GM12878 (cell line): Measurements from ENCODE around the gene FSTL4. TPM values are rescaled to one million over a fixed set of nuclear protein-coding genes. Genes with fewer than 3 reads are reported as not detected.

Experiments
- ATAC-seq: fragments of 200-7000 bp; cut with Tn5 transposase; 3 replicates; pipeline ENCODE4 v1.9.1; 2020; ENCODE audit warnings: mild to moderate bottlenecking, moderate library complexity
- BruUV-seq: library from RNA; stranded (reverse); fragments of 400-500 nt; replicated peaks from 2 replicates; lab custom pipeline; 2021; lab: Mats Ljungman, UMichigan
- CTCF ChIA-PET: fragments of 300-600 bp; sonication (Branson Sonifier 250); formaldehyde crosslinking; extraction: SDS; loops from one replicate; lab custom pipeline; 2021; ENCODE audit warnings: inconsistent platforms; lab: Yijun Ruan, JAX
- POLR2A ChIA-PET: fragments of 350-600 bp; formaldehyde crosslinking; extraction: SDS; loops from one replicate; lab custom pipeline; 2021; ENCODE audit warnings: inconsistent platforms; lab: Charles Lee
- RAD21 ChIA-PET: fragments of 300-600 bp; sonication (Branson Sonifier 250); formaldehyde crosslinking; loops from one replicate; lab custom pipeline; 2023; ENCODE audit warnings: antibody characterized with exemption; ENCODE audit not compliant: unreplicated experiment; lab: Charles Lee
- SMC1A ChIA-PET: fragments of 300-600 bp; sonication (Branson Sonifier 250); formaldehyde crosslinking; loops from one replicate; lab custom pipeline; 2023; ENCODE audit not compliant: unreplicated experiment, uncharacterized antibody; lab: Charles Lee
- DNase-seq: peaks from one replicate; pipeline ENCODE4 v3.0.0-alpha.2; 2011; ENCODE audit warnings: low read depth, low spot score
- FAIRE-seq: peaks from 3 replicates; lab custom pipeline; 2011; peaks lifted over from hg19 to GRCh38; lab: Jason Lieb, UNC
- H2AFZ ChIP-seq: 2 replicates; pipeline ENCODE4 v1.6.0; 2011; ENCODE audit warnings: low read depth, low read length, control low read depth; ENCODE audit not compliant: control insufficient read depth
- H3K27ac ChIP-seq: 2 replicates; pipeline ENCODE4 v1.5.1; 2011; ENCODE audit warnings: control low read depth; ENCODE audit not compliant: control insufficient read depth, insufficient read depth
- H3K27me3 ChIP-seq, 2 experiments: replicated peaks in 1 of 2; 2 replicates each; pipeline versions ENCODE4 v1.6.0 to v1.6.1; 2011; ENCODE audit warnings: low read length in 1 of 2; ENCODE audit not compliant: control insufficient read depth in 2 of 2, insufficient read depth in 2 of 2
- H3K36me3 ChIP-seq, 2 experiments: 2 replicates each; pipeline ENCODE4 v1.5.1; 2011; ENCODE audit warnings: low read length in 1 of 2; ENCODE audit not compliant: control insufficient read depth in 2 of 2, insufficient read depth in 2 of 2
- H3K4me1 ChIP-seq: 2 replicates; pipeline ENCODE4 v1.6.1; 2011; ENCODE audit warnings: mild to moderate bottlenecking, low read length, moderate library complexity, mixed read lengths; ENCODE audit not compliant: control insufficient read depth, insufficient read depth
- H3K4me2 ChIP-seq: 2 replicates; pipeline ENCODE4 v1.6.0; 2011; ENCODE audit warnings: control low read depth; ENCODE audit not compliant: control insufficient read depth, insufficient read depth
- H3K4me3 ChIP-seq: fragments of 200-600 bp; sonication (generic); 2 replicates; pipeline ENCODE4 v1.5.1; 2016
- H3K79me2 ChIP-seq: 2 replicates; pipeline ENCODE4 v1.6.0; 2011; ENCODE audit warnings: low read length; ENCODE audit not compliant: control insufficient read depth, insufficient read depth
- H3K9ac ChIP-seq: 2 replicates; pipeline ENCODE4 v1.8.0; 2011; ENCODE audit warnings: low read length, control low read depth, mixed read lengths; ENCODE audit not compliant: control insufficient read depth, insufficient read depth
- H3K9me3 ChIP-seq: replicated peaks from 3 replicates; pipeline ENCODE4 v1.5.1; 2011; ENCODE audit warnings: mild to moderate bottlenecking, low read length; ENCODE audit not compliant: control insufficient read depth, insufficient read depth
- H4K20me1 ChIP-seq: 2 replicates; pipeline ENCODE4 v1.6.0; 2011; ENCODE audit not compliant: control insufficient read depth, insufficient read depth
- BRCA1 ChIP-seq: IDR thresholded peaks from 2 replicates; pipeline ENCODE4 v1.6.1; 2011; ENCODE audit warnings: low read depth, low read length, improper control_type of control experiment
- GABPA ChIP-seq: IDR thresholded peaks from 2 replicates; pipeline ENCODE4 v1.6.1; 2014; ENCODE audit warnings: antibody characterized with exemption, low read depth, mild to moderate bottlenecking, inconsistent platforms
- GATAD2B ChIP-seq: fragments of 450-650 bp; conservative IDR thresholded peaks from 2 replicates; pipeline ENCODE4 v1.6.1; 2017; ENCODE audit warnings: low read depth, mild to moderate bottlenecking, moderate library complexity
- IKZF2 ChIP-seq, 2 experiments: fragments of 450-650 bp; IDR thresholded peaks; 2 replicates each; pipeline ENCODE4 v1.6.1; 2017; ENCODE audit warnings: mild to moderate bottlenecking in 2 of 2, moderate library complexity in 2 of 2
- RAD51 ChIP-seq: fragments of 450-650 bp; IDR thresholded peaks from 2 replicates; pipeline ENCODE4 v1.6.1; 2016; ENCODE audit warnings: moderate library complexity, mild to moderate bottlenecking, inconsistent platforms
- STAT1 ChIP-seq: fragments of 450-650 bp; conservative IDR thresholded peaks from 2 replicates; pipeline ENCODE4 v1.6.1; 2014; ENCODE audit warnings: antibody characterized with exemption, mild to moderate bottlenecking
- TCF12 ChIP-seq: IDR thresholded peaks from 2 replicates; pipeline ENCODE4 v1.6.1; 2011; ENCODE audit warnings: low read depth, mild to moderate bottlenecking, low read length
- YBX1 ChIP-seq: fragments of 450-650 bp; IDR thresholded peaks from 2 replicates; pipeline ENCODE4 v1.6.1; 2016; ENCODE audit warnings: antibody characterized with exemption
- ZNF207 ChIP-seq: fragments of 450-650 bp; IDR thresholded peaks from 2 replicates; pipeline ENCODE4 v1.6.1; 2014; ENCODE audit warnings: antibody characterized with exemption, mild to moderate bottlenecking, borderline replicate concordance
- whole genome bisulfite sequencing: methylation state at CpG from one replicate; pipeline ENCODE4 v1.1.6; 2016; ENCODE audit warnings: low lambda C conversion rate; ENCODE audit not compliant: insufficient replicate concordance, insufficient coverage; ENCODE audit errors: missing lambda C conversion rate; 5-methylcytosine and 5-hydroxymethylcytosine counted together
- in situ Hi-C: fragments of 300-500 bp; cut with MboI; formaldehyde crosslinking; loops from 9 replicates; pipeline ENCODE4 v1.14.3; 2018; ENCODE audit warnings: mixed read lengths
- intact Hi-C: fragments of 100-400 bp; cut with micrococcal nuclease; formaldehyde crosslinking; loops from one replicate; pipeline ENCODE4 v1.14.2; 2022; ENCODE audit not compliant: unreplicated experiment
- polyA plus RNA-seq, 11 experiments: library from polyadenylated mRNA; depleted of rRNA in 4 of 11; unstranded in 6 of 11; stranded (reverse) in 5 of 11; fragments of >200 nt; fragmentation: Nextera tagmentation in 4 of 11; fragmentation: Illumina TruSeq in 1 of 11; extraction: Ambion mirVana in 4 of 11; extraction: Trizol in 1 of 11; gene quantifications; 1 replicate in 1 of 11; 2 replicates in 10 of 11; pipeline versions ENCODE4 v1.2.1 to v1.2.3, GENCODE V29; 2011 to 2016; ENCODE audit warnings: inconsistent platforms in 2 of 11, missing spikeins in 2 of 11, low read depth in 1 of 11
- total RNA-seq, 4 experiments: library from RNA; depleted of rRNA in 3 of 4; stranded (reverse); fragments of >200 nt in 3 of 4; fragmentation: Illumina TruSeq in 1 of 4; extraction: Trizol in 1 of 4; gene quantifications; 2 replicates each; pipeline versions ENCODE4 v1.2.1 to v1.2.3, GENCODE V29; 2013 to 2021
- TF ChIP-seq, protein P1 (sequence below): fragments of 450-650 bp; IDR thresholded peaks from 2 replicates; pipeline ENCODE4 v1.6.1; 2017; ENCODE audit warnings: antibody characterized with exemption, mild to moderate bottlenecking, moderate library complexity
- TF ChIP-seq, protein P2 (sequence below): fragments of 450-650 bp; IDR thresholded peaks from 2 replicates; pipeline ENCODE4 v1.6.1; 2016; ENCODE audit warnings: mild to moderate bottlenecking
- TF ChIP-seq, protein P3 (sequence below): fragments of 450-650 bp; IDR thresholded peaks from 2 replicates; pipeline ENCODE4 v1.6.1; 2017; ENCODE audit warnings: mild to moderate bottlenecking, moderate library complexity
- TF ChIP-seq, protein P4 (sequence below): IDR thresholded peaks from 2 replicates; pipeline ENCODE4 v1.6.1; 2012; ENCODE audit warnings: low read length, inconsistent platforms

The FSTL4 gene
- total and polyA plus RNA-seq, 10 of the 15 experiments (the other 5 are each of a cell fraction or from before 2014, with no cell fraction given): 0.01 to 0.79 (median 0.21) TPM; not detected in 6

DNA sequence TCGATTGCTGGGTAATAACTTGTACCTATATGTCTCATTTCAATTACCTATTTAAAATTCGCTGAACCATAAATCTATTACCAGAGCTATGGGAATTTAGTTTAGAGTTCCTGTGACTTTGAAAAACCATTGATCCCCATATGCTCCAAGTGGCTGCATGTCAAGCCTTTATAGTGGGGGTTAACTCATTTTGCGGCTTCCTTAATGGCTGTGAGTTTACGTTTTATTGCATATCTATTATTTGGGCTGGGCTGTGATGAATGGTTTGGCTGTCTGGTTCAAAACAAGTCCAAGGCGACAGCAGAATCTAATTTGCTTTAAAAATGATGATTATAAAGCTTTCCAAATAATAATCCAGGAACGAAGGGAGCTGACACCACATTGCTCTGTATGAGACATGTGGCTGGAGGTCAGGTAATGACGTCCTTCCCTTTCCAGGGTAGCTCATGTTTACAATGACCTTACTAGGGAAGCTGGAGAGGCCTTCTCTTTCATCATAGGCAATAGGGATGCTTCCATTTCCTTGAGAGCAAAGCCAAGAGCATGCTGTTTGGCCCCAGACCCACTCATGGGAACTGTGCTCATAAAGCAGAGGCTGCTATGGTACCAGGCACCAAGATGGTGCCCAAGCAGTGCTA lies 302.2 kb downstream of the FSTL4 start:
- FAIRE-seq (no peak), DNase-seq (no peak), ATAC-seq (no peak)
- intact Hi-C loops (no loop called here), in situ Hi-C loops (no loop called here)
- WGBS: 33% methylated on average over 7 of the region's 7 CpGs
- Histone ChIP-seq H3K9ac (no peak overlapping the region), H3K9me3 (no peaks in the 10 kb centered on the region), H2AFZ (no peak overlapping the region), H3K4me2 (no peak overlapping the region), H3K36me3 (no peaks in the 10 kb centered on the region), H3K4me3 (no peak overlapping the region), H3K27ac (no peak overlapping the region), H3K27me3 (no peaks in the 10 kb centered on the region), H3K4me1 (no peaks in the 10 kb centered on the region), H3K79me2 (no peaks in the 10 kb centered on the region), H4K20me1 (no peaks in the 10 kb centered on the region)
- BruUV-seq: no TSS peak
- ChIA-PET POLR2A (no interaction called here), SMC1A (no interaction called here), CTCF (interaction anchor here (1.5 kb wide), 1 partner anchor 26 kb away, joined by 4 read pairs; no protein-coding TSS in a partner anchor), RAD21 (no interaction called here)
- TF ChIP-seq STAT1 (no peak), BRCA1 (no peak), ZNF207 (no peak), YBX1 (no peak), IKZF2 (IDR thresholded peaks at IDR 0.05) (no peak), GATAD2B (no peak), RAD51 (no peak), TCF12 (no peak), GABPA (no peak)
- TF ChIP-seq, protein P1, sequence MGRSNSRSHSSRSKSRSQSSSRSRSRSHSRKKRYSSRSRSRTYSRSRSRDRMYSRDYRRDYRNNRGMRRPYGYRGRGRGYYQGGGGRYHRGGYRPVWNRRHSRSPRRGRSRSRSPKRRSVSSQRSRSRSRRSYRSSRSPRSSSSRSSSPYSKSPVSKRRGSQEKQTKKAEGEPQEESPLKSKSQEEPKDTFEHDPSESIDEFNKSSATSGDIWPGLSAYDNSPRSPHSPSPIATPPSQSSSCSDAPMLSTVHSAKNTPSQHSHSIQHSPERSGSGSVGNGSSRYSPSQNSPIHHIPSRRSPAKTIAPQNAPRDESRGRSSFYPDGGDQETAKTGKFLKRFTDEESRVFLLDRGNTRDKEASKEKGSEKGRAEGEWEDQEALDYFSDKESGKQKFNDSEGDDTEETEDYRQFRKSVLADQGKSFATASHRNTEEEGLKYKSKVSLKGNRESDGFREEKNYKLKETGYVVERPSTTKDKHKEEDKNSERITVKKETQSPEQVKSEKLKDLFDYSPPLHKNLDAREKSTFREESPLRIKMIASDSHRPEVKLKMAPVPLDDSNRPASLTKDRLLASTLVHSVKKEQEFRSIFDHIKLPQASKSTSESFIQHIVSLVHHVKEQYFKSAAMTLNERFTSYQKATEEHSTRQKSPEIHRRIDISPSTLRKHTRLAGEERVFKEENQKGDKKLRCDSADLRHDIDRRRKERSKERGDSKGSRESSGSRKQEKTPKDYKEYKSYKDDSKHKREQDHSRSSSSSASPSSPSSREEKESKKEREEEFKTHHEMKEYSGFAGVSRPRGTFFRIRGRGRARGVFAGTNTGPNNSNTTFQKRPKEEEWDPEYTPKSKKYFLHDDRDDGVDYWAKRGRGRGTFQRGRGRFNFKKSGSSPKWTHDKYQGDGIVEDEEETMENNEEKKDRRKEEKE: no peak
- TF ChIP-seq, protein P2, sequence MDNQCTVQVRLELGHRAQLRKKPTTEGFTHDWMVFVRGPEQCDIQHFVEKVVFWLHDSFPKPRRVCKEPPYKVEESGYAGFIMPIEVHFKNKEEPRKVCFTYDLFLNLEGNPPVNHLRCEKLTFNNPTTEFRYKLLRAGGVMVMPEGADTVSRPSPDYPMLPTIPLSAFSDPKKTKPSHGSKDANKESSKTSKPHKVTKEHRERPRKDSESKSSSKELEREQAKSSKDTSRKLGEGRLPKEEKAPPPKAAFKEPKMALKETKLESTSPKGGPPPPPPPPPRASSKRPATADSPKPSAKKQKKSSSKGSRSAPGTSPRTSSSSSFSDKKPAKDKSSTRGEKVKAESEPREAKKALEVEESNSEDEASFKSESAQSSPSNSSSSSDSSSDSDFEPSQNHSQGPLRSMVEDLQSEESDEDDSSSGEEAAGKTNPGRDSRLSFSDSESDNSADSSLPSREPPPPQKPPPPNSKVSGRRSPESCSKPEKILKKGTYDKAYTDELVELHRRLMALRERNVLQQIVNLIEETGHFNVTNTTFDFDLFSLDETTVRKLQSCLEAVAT: no peak
- TF ChIP-seq, protein P3, sequence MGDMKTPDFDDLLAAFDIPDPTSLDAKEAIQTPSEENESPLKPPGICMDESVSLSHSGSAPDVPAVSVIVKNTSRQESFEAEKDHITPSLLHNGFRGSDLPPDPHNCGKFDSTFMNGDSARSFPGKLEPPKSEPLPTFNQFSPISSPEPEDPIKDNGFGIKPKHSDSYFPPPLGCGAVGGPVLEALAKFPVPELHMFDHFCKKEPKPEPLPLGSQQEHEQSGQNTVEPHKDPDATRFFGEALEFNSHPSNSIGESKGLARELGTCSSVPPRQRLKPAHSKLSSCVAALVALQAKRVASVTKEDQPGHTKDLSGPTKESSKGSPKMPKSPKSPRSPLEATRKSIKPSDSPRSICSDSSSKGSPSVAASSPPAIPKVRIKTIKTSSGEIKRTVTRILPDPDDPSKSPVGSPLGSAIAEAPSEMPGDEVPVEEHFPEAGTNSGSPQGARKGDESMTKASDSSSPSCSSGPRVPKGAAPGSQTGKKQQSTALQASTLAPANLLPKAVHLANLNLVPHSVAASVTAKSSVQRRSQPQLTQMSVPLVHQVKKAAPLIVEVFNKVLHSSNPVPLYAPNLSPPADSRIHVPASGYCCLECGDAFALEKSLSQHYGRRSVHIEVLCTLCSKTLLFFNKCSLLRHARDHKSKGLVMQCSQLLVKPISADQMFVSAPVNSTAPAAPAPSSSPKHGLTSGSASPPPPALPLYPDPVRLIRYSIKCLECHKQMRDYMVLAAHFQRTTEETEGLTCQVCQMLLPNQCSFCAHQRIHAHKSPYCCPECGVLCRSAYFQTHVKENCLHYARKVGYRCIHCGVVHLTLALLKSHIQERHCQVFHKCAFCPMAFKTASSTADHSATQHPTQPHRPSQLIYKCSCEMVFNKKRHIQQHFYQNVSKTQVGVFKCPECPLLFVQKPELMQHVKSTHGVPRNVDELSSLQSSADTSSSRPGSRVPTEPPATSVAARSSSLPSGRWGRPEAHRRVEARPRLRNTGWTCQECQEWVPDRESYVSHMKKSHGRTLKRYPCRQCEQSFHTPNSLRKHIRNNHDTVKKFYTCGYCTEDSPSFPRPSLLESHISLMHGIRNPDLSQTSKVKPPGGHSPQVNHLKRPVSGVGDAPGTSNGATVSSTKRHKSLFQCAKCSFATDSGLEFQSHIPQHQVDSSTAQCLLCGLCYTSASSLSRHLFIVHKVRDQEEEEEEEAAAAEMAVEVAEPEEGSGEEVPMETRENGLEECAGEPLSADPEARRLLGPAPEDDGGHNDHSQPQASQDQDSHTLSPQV: no peak
- TF ChIP-seq, protein P4, sequence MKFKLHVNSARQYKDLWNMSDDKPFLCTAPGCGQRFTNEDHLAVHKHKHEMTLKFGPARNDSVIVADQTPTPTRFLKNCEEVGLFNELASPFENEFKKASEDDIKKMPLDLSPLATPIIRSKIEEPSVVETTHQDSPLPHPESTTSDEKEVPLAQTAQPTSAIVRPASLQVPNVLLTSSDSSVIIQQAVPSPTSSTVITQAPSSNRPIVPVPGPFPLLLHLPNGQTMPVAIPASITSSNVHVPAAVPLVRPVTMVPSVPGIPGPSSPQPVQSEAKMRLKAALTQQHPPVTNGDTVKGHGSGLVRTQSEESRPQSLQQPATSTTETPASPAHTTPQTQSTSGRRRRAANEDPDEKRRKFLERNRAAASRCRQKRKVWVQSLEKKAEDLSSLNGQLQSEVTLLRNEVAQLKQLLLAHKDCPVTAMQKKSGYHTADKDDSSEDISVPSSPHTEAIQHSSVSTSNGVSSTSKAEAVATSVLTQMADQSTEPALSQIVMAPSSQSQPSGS: no peak
